Glomerular endothelial cell (primary cell): ENCODE results near the gene SCAMP5. TPM values are rescaled to one million over a fixed set of nuclear protein-coding genes. Genes with fewer than 3 reads are reported as not detected.

ENCODE experiments used
- DNase-seq: peaks from one replicate; pipeline ENCODE4 v3.0.0-alpha.2; 2011; ENCODE audit warnings: low read depth, low spot score; ENCODE audit errors: extremely low read depth
- total RNA-seq: library from RNA; depleted of rRNA; stranded (reverse); fragments of >200 nt; gene quantifications from 2 replicates; pipeline ENCODE4 v1.2.3, GENCODE V29; 2015

SCAMP5 gene
- total RNA-seq, 1 donor from 2014 or later: 27.2 TPM

GRCh38 chr15:75021341-75021740 is 26.0 kb downstream of the SCAMP5 start:
- DNase-seq: no peak

GRCh38 chr15:75022783-75023180 is 27.4 kb downstream of the SCAMP5 start:
- no peak for DNase-seq

- no peak for DNase-seq
Observed at GRCh38 chr15:75023181-75023871, 28.0 kb downstream of the SCAMP5 start, which contains the start of gene PPCDC. PPCDC (plus strand) TSS chr15:75023590; CDS start chr15:75028319, 4,729 bp downstream.

GRCh38 chr15:75023872-75024636 is 28.7 kb downstream of the SCAMP5 start:
- DNase-seq: no peak

GRCh38 chr15:75025107-75025506 is 29.7 kb downstream of the SCAMP5 start:
- DNase-seq: no peak

- no peak for DNase-seq
Observed at GRCh38 chr15:75025548-75026260, 30.3 kb downstream of the SCAMP5 start.

- no peak for DNase-seq
Observed at GRCh38 chr15:75027551-75027950, 32.2 kb downstream of the SCAMP5 start.

GRCh38 chr15:75028991-75029377 is 33.6 kb downstream of the SCAMP5 start:
- no peak for DNase-seq

GRCh38 chr15:75029378-75030022 is 34.1 kb downstream of the SCAMP5 start:
- peak; percentile 77 for DNase-seq

GRCh38 chr15:75030023-75030413 is 34.7 kb downstream of the SCAMP5 start:
- no peak for DNase-seq

- DNase-seq: no peak
Observed at GRCh38 chr15:75030424-75030823, 35.1 kb downstream of the SCAMP5 start.

- DNase-seq: no peak
Observed at GRCh38 chr15:75031848-75032247, 36.5 kb downstream of the SCAMP5 start.

GRCh38 chr15:75032395-75032794 is 37.0 kb downstream of the SCAMP5 start:
- DNase-seq: no peak

GRCh38 chr15:75033809-75034208 is 38.4 kb downstream of the SCAMP5 start:
- DNase-seq: no peak

GRCh38 chr15:75034615-75035014 is 39.3 kb downstream of the SCAMP5 start:
- DNase-seq: no peak

- no peak for DNase-seq
Observed at GRCh38 chr15:75036212-75036616, 40.9 kb downstream of the SCAMP5 start.

- no peak for DNase-seq
Observed at GRCh38 chr15:75037685-75038084, 42.3 kb downstream of the SCAMP5 start.

- DNase-seq: no peak
Observed at GRCh38 chr15:75038231-75038630, 42.9 kb downstream of the SCAMP5 start.

GRCh38 chr15:75042730-75043508 is 47.6 kb downstream of the SCAMP5 start:
- no peak for DNase-seq
